Erythroblast (primary cell): ENCODE results near the gene SPTSSA.
"Not testable (repeated sequence)": the region's sequence is repeated elsewhere in the genome, so short reads cannot be mapped to it uniquely, and the experiment has no call there.

Experiments used
- DNase-seq, 2 experiments: peaks; one replicate each; lab custom pipeline; 2025; lab: John Stamatoyannopoulos, UW
- GATA1 ChIP-seq: IDR thresholded peaks from 2 replicates; pipeline ENCODE4 v1.6.1; 2011; ENCODE audit warnings: low read depth, mild to moderate bottlenecking, control low read depth, low read length, moderate library complexity
- POLR2A ChIP-seq: IDR thresholded peaks from 2 replicates; pipeline ENCODE4 v1.6.1; 2011; ENCODE audit warnings: mild to moderate bottlenecking, low read length

The SPTSSA gene

GRCh38 chr14:34462132-34462893, at the start of gene SPTSSA:
SPTSSA (minus strand) TSS chr14:34462240; CDS start chr14:34462207, 33 bp downstream.
- no peak for TF ChIP-seq GATA1
- peak; percentile 51 for TF ChIP-seq POLR2A
- peak; percentile 90 to 94 for DNase-seq

- DNase-seq: no peak
- TF ChIP-seq GATA1 (no peak), POLR2A (no peak)
Observed at GRCh38 chr14:34507884-34508283, 45.8 kb upstream of the SPTSSA start.

GRCh38 chr14:34507459-34507858, 45.4 kb upstream of the SPTSSA start:
- DNase-seq: no peak
- TF ChIP-seq GATA1: no peak
- TF ChIP-seq POLR2A: no peak

GRCh38 chr14:34505124-34505491, 43.1 kb upstream of the SPTSSA start:
- DNase-seq: not testable (repeated sequence)

GRCh38 chr14:34504027-34504426, 42.0 kb upstream of the SPTSSA start:
- not testable (repeated sequence) for DNase-seq

- DNase-seq: no peak
- TF ChIP-seq GATA1: no peak
- TF ChIP-seq POLR2A: no peak
Observed at GRCh38 chr14:34502545-34503225, 40.6 kb upstream of the SPTSSA start.

- no peak for DNase-seq
- TF ChIP-seq POLR2A (no peak), GATA1 (no peak)
Observed at GRCh38 chr14:34502001-34502400, 40.0 kb upstream of the SPTSSA start.

GRCh38 chr14:34501004-34501580, 39.1 kb upstream of the SPTSSA start:
- TF ChIP-seq GATA1: no peak
- no peak for TF ChIP-seq POLR2A
- DNase-seq: no peak

- TF ChIP-seq POLR2A (no peak), GATA1 (no peak)
- DNase-seq: peak; percentile 8 to 10
Observed at GRCh38 chr14:34498684-34499412, 36.8 kb upstream of the SPTSSA start.

- TF ChIP-seq POLR2A (no peak), GATA1 (no peak)
- peak; percentile 18 to 34 for DNase-seq
Observed at GRCh38 chr14:34496679-34497513, 34.9 kb upstream of the SPTSSA start.

- TF ChIP-seq POLR2A (no peak), GATA1 (no peak)
- DNase-seq: no peak
Observed at GRCh38 chr14:34496007-34496678, 34.1 kb upstream of the SPTSSA start.

- no peak for DNase-seq
- TF ChIP-seq POLR2A: no peak
- no peak for TF ChIP-seq GATA1
Observed at GRCh38 chr14:34489324-34489723, 27.3 kb upstream of the SPTSSA start.
